Caco-2 (cell line): ENCODE data around the gene ACADVL. TPM values are rescaled to one million over a fixed set of nuclear protein-coding genes. Genes with fewer than 3 reads are reported as not detected.

Source experiments
- BruUV-seq: library from RNA; stranded (reverse); fragments of 400-500 nt; replicated peaks from 2 replicates; lab custom pipeline; 2021; lab: Mats Ljungman, UMichigan
- CTCF ChIA-PET: fragments of 300-600 bp; sonication (Branson Sonifier 250); formaldehyde crosslinking; loops from one replicate; lab custom pipeline; 2022; ENCODE audit warnings: antibody characterized with exemption; lab: Charles Lee
- POLR2A ChIA-PET: fragments of 300-600 bp; sonication (Branson Sonifier 250); formaldehyde crosslinking; loops from one replicate; lab custom pipeline; 2022; ENCODE audit warnings: antibody characterized with exemption; lab: Charles Lee
- DNase-seq, 2 experiments: peaks; one replicate each; pipeline versions ENCODE4 v3.0.0 to v3.0.0-alpha.2; 2020 to 2022
- H3K27me3 ChIP-seq: replicated peaks from 2 replicates; pipeline ENCODE4 v1.6.0; 2011; ENCODE audit warnings: low read length; ENCODE audit not compliant: control insufficient read depth, insufficient read depth
- H3K36me3 ChIP-seq: 2 replicates; pipeline ENCODE4 v1.5.1; 2011; ENCODE audit warnings: low read length; ENCODE audit not compliant: control insufficient read depth, insufficient read depth
- H3K4me1 ChIP-seq: fragments of 250-450 bp; sonication (Bioruptor Pico); 2 replicates; pipeline ENCODE4 v1.5.1; 2020; ENCODE audit warnings: mild to moderate bottlenecking
- H3K4me3 ChIP-seq: 2 replicates; pipeline ENCODE4 v1.5.1; 2011; ENCODE audit warnings: low read depth, mild to moderate bottlenecking, control low read depth, low read length
- H3K9me3 ChIP-seq: fragments of 250-450 bp; sonication (Bioruptor Pico); 2 replicates; pipeline ENCODE4 v1.5.1; 2020; ENCODE audit warnings: mild to moderate bottlenecking, moderate library complexity
- H3K27ac Mint-ChIP-seq: one replicate; pipeline ENCODE4 v1.8.0; 2022; ENCODE audit warnings: mixed read lengths; ENCODE audit not compliant: unreplicated experiment
- H3K27me3 Mint-ChIP-seq: one replicate; pipeline ENCODE4 v1.8.0; 2022; ENCODE audit warnings: mixed read lengths; ENCODE audit not compliant: insufficient read depth, unreplicated experiment
- H3K36me3 Mint-ChIP-seq: one replicate; pipeline ENCODE4 v1.8.0; 2022; ENCODE audit warnings: mild to moderate bottlenecking, mixed read lengths; ENCODE audit not compliant: insufficient read depth, unreplicated experiment
- H3K4me1 Mint-ChIP-seq: one replicate; pipeline ENCODE4 v1.8.0; 2022; ENCODE audit warnings: low read depth, mixed read lengths; ENCODE audit not compliant: unreplicated experiment
- H3K4me3 Mint-ChIP-seq: one replicate; pipeline ENCODE4 v1.8.0; 2022; ENCODE audit warnings: mild to moderate bottlenecking, moderate library complexity, mixed read lengths; ENCODE audit not compliant: unreplicated experiment
- H3K9me3 Mint-ChIP-seq: one replicate; pipeline ENCODE4 v1.8.0; 2022; ENCODE audit warnings: mixed read lengths; ENCODE audit not compliant: unreplicated experiment
- CTCF ChIP-seq, 2 experiments: fragments of 200-600 bp in 1 of 2; IDR thresholded peaks; 1 replicate in 1 of 2; 2 replicates in 1 of 2; pipeline versions ENCODE4 v1.5.1 to v1.8.0; 2011 to 2022; ENCODE audit warnings: antibody characterized with exemption in 1 of 2, control low read depth in 1 of 2, inconsistent platforms in 1 of 2, low read depth in 1 of 2, low read length in 1 of 2, mild to moderate bottlenecking in 1 of 2, moderate library complexity in 1 of 2; ENCODE audit not compliant: insufficient read depth in 1 of 2, severe bottlenecking in 1 of 2, unreplicated experiment in 1 of 2
- intact Hi-C: fragments of 100-400 bp; cut with micrococcal nuclease; formaldehyde crosslinking; loops from one replicate; pipeline ENCODE4 v1.10.0; 2022; ENCODE audit not compliant: unreplicated experiment
- total RNA-seq: library from RNA; stranded (reverse); gene quantifications from 2 replicates; pipeline ENCODE4 v1.2.3, GENCODE V29; 2022

The ACADVL gene
- total RNA-seq, 1 experiment from 2014 or later: 133 TPM

- peaks cover 22% of the 10 kb centered on the region for H3K4me1 Mint-ChIP-seq
- H3K27me3 Mint-ChIP-seq: peaks cover 3% of the 10 kb centered on the region
- intact Hi-C loops: no loop called here
- POLR2A ChIA-PET: interaction anchor here (0.6 kb wide), 1 partner anchor 202 kb away, joined by 3 read pairs; the partner anchor contains the start of gene FGF11
- CTCF ChIA-PET: interaction anchor here (0.6 to 1.1 kb wide), 2 partner anchors 17 to 414 kb away, joined by 3 read pairs; no protein-coding TSS in a partner anchor
- no peak for TF ChIP-seq CTCF (IDR thresholded peaks at IDR 0.05; ENCODE audit: insufficient read depth in 1 of 2, low read depth in 1 of 2, low read length in 1 of 2, severe bottlenecking in 1 of 2, unreplicated experiment in 1 of 2)
- Histone ChIP-seq H3K27me3 (no peaks in the 10 kb centered on the region), H3K4me1 (peaks cover 6% of the 10 kb centered on the region; the same call in 1 of the 2 replicates), H3K9me3 (no peaks in the 10 kb centered on the region), H3K4me3 (peak overlapping the region; percentile 77), H3K36me3 (no peaks in the 10 kb centered on the region; the same call in 1 of the 2 replicates)
- H3K4me3 Mint-ChIP-seq: peak overlapping the region; percentile 93
- no TSS peak for BruUV-seq
- H3K27ac Mint-ChIP-seq: peak overlapping the region; percentile 82
- peaks cover 68% of the 10 kb centered on the region for H3K36me3 Mint-ChIP-seq
- no peaks in the 10 kb centered on the region for H3K9me3 Mint-ChIP-seq
- peak; percentile 67 to 69 for DNase-seq
Observed at GRCh38 chr17:7237761-7238419, 18.2 kb downstream of the ACADVL start.

GRCh38 chr17:7238420-7239090, 18.8 kb downstream of the ACADVL start:
- intact Hi-C loops: loop anchor here (1.0 kb wide), 1 partner anchor 14 kb away; the partner anchor contains the start of gene ELP5
- no TSS peak for BruUV-seq

More at GRCh38 chr17:7238420-7239090, 18.8 kb downstream of the ACADVL start:
- DNase-seq: no peak
- ChIA-PET POLR2A (no interaction called here), CTCF (interaction anchor here (0.7 to 1.4 kb wide), 3 partner anchors 18 to 71 kb away, joined by 3 to 4 read pairs (median 3); no protein-coding TSS in a partner anchor)
- Mint-ChIP-seq H3K36me3 (peaks cover 74% of the 10 kb centered on the region), H3K27me3 (peaks cover 3% of the 10 kb centered on the region), H3K4me1 (peaks cover 22% of the 10 kb centered on the region), H3K27ac (peak overlapping the region; percentile 82), H3K4me3 (peak overlapping the region; percentile 93), H3K9me3 (no peaks in the 10 kb centered on the region)
- no peaks in the 10 kb centered on the region for H3K9me3 ChIP-seq
- TF ChIP-seq CTCF (IDR thresholded peaks at IDR 0.05; ENCODE audit: insufficient read depth in 1 of 2, low read depth in 1 of 2, low read length in 1 of 2, severe bottlenecking in 1 of 2, unreplicated experiment in 1 of 2): no peak
- H3K36me3 ChIP-seq: no peaks in the 10 kb centered on the region; the same call in 1 of the 2 replicates
- H3K4me1 ChIP-seq: peaks cover 6% of the 10 kb centered on the region; the same call in 1 of the 2 replicates
- H3K4me3 ChIP-seq: peak overlapping the region; percentile 77
- no peaks in the 10 kb centered on the region for H3K27me3 ChIP-seq
